Mammary microvascular endothelial cell (primary cell): Measurements from ENCODE around the gene RBM10. TPM values are rescaled to one million over a fixed set of nuclear protein-coding genes. Genes with fewer than 3 reads are reported as not detected.

Experiments used
- total RNA-seq: library from RNA; depleted of rRNA; stranded (reverse); fragments of >200 nt; gene quantifications from 2 replicates; pipeline ENCODE4 v1.2.3, GENCODE V29; 2015

RBM10 gene
- total RNA-seq: 47.4 and 53.0 TPM in 2 replicates

DNA sequence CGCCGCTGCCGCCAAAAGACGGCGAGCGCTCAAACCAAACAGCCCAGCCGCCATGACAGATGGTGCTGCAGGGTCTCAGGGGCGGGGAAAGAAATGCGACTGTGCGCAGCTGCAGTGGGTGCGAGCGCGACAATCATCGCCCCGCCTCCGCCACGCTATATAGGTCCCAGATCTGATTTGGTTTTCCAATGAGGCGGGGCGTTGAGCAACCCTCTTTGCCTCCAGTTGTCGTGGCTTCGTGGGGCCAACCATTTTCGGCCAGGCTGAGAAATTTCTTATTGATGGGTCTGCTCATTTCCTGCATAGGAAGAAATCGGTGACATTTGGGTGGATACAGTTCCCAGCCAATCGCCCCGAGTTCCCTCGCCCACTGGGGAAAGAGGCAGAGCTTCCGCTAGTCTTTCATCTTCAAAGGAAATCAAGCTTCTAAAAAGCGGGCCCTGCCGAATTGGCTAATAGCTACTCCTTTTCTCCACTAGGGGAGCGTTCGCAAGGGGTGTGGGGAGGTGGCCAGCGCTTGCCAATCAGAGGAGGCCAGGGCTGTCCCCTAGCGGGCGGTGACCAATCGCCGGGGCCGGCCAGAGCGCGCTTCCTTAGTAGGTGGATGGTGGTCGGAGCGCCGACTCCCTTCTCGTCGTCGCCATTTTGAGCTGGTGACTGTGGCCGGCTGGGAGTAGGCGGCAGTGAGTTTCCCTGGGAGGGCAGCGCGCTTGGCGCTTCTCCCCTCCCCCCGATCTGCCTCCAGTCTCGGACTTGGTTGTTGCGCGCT lies at the start of gene RBM10, which contains the start of gene NDUFB11:
Gene RBM10, plus strand, starts transcription at position 596 of the 769 bp plus-strand sequence. CDS start 2,261 bp downstream, outside the sequence.
Gene NDUFB11, minus strand, starts transcription at position 77 of the 769 bp plus-strand sequence. Its CDS starts 23 bp downstream, at position 54.

DNA sequence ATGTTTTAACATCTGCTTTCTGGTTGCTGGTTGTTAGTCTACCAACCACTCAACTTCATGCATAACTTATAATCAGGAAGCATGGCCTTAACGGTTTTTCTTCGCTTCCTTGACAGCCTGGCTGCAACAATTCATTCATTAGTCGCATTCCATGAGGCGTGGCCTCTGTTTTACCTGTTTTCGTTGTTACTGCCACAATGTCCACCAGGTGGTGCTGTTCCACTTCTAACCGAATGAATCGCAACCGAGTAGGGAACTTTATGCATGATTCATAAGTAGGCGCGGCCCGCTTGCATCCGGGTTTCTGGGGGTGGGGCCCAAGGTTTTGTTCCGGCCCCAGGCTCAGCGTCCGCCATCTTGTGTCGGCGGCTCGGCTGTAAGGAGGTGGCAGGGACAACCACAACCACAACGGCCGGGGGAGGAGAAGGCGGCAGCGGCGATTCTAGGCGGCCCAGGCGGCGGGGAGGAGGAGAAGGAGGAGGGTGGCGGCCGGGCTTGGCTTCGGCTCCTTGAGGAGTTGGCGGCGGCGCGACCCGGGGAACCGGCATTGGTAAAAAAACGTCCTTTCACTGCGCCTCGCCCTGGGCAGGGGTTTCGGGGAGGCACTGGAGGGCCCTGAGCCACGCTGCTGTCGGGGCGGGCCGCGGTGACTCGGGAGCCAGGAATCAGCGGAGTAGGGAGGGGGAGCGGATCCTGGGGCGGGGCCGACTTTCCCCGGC lies 48.6 kb downstream of the RBM10 start, which contains the start of gene UBA1:
Gene UBA1, plus strand, starts transcription at position 355 of the 719 bp plus-strand sequence. CDS start 4,974 bp downstream, outside the sequence.

DNA sequence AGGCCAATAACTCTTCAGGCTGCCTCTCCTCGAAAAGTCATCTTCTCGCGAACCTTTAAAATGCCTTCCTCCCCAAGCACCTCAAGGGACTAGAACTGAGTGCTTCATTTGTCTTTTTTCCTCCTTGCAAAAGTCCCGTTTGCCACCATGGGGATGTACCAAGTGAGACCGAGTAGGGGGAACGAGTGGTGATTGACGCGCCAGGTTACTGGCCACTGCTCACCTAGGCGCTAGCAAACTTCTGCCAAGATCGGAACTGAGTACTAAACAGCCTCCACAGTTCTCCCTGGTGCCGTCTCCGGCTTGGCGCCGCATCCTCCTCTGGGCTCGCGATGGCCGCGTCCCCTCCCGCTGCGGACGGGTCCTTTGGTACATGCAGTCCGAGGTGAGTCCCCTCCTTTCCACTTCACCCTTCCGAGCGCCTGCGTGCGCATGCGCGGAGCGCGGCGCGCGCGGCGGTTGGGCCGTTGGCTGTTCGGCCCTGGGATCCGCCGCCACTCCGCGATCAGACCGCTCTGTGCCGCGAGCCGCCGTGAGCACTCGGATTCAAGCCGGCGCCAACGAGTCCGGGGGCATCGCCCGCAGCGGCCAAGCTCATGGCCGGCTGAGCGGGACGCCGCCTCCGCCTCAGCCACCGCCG lies 73.4 kb downstream of the RBM10 start, which contains the start of gene CDK16:
Gene CDK16, plus strand, starts transcription at position 402 of the 640 bp plus-strand sequence. CDS start 4,877 bp downstream, outside the sequence.

GRCh38 chrX:47232803-47233332 lies 87.8 kb downstream of the RBM10 start, which contains the start of gene USP11:
Gene USP11, plus strand, starts transcription at chrX:47233009. Its CDS starts 35 bp downstream, at chrX:47233044.

Other genes with a start within 250 kb of the RBM10 start
- 3.6 and 5.2 TPM in 2 replicates for gene JADE3, start 232.8 kb upstream of the RBM10 start, total RNA-seq
- gene RGN, start 66.8 kb upstream of the RBM10 start, total RNA-seq: 0.20 TPM in 1 of 2 replicates, not detected in the other
- gene NDUFB11, start 519 bp upstream of the RBM10 start, total RNA-seq: 71.1 and 73.9 TPM in 2 replicates
- 225 and 239 TPM in 2 replicates for gene UBA1, start 48.6 kb downstream of the RBM10 start, total RNA-seq
- 107 and 122 TPM in 2 replicates for gene CDK16, start 73.5 kb downstream of the RBM10 start, total RNA-seq
- gene USP11, start 87.8 kb downstream of the RBM10 start, total RNA-seq: 13.3 and 16.1 TPM in 2 replicates
- not detected in 2 replicates for gene ZNF157, start 225.4 kb downstream of the RBM10 start, total RNA-seq